Keratinocyte (primary cell): ENCODE data around the gene CRKL. TPM values are rescaled to one million over a fixed set of nuclear protein-coding genes. Genes with fewer than 3 reads are reported as not detected.

Experiments
- DNase-seq: peaks from one replicate; pipeline ENCODE4 v3.0.0-alpha.2; 2011; ENCODE audit warnings: low read depth, missing footprints, low spot score
- FAIRE-seq: peaks from 2 replicates; lab custom pipeline; 2011; peaks lifted over from hg19 to GRCh38; lab: Jason Lieb, UNC
- H2AFZ ChIP-seq: 2 replicates; pipeline ENCODE4 v1.6.0; 2012; ENCODE audit warnings: low read length, control low read depth, inconsistent platforms; ENCODE audit not compliant: control insufficient read depth
- H3K27ac ChIP-seq: 2 replicates; pipeline ENCODE4 v1.5.1; 2011; ENCODE audit warnings: low read length; ENCODE audit not compliant: control insufficient read depth, insufficient read depth
- H3K27me3 ChIP-seq: 3 replicates; pipeline ENCODE4 v1.6.0; 2011; ENCODE audit warnings: low read length; ENCODE audit not compliant: control insufficient read depth, insufficient read depth; ENCODE audit errors: extremely low read depth
- H3K36me3 ChIP-seq, 2 experiments: 2 replicates in 1 of 2; 3 replicates in 1 of 2; pipeline ENCODE4 v1.5.1; 2011; ENCODE audit warnings: low read length in 2 of 2, mild to moderate bottlenecking in 1 of 2; ENCODE audit not compliant: control insufficient read depth in 2 of 2, insufficient read depth in 2 of 2; ENCODE audit errors: extremely low read depth in 1 of 2
- H3K4me1 ChIP-seq: 3 replicates; pipeline ENCODE4 v1.5.1; 2011; ENCODE audit warnings: low read length; ENCODE audit not compliant: control insufficient read depth, insufficient read depth; ENCODE audit errors: extremely low read depth
- H3K4me2 ChIP-seq: 3 replicates; pipeline ENCODE4 v1.6.0; 2011; ENCODE audit warnings: low read depth, low read length; ENCODE audit not compliant: control insufficient read depth, insufficient read depth; ENCODE audit errors: extremely low read depth
- H3K4me3 ChIP-seq, 3 experiments: fragments of 200-600 bp in 1 of 3; sonication (generic) in 1 of 3; 2 replicates in 2 of 3; 3 replicates in 1 of 3; pipeline ENCODE4 v1.5.1; 2011 to 2016; ENCODE audit warnings: low read length in 3 of 3, mild to moderate bottlenecking in 3 of 3, control low read depth in 2 of 3, inconsistent platforms in 1 of 3, low read depth in 1 of 3, mixed read lengths in 1 of 3, mixed run types in 1 of 3, moderate library complexity in 1 of 3; ENCODE audit not compliant: control insufficient read depth in 2 of 3, insufficient read depth in 2 of 3; ENCODE audit errors: extremely low read depth in 1 of 3
- H3K79me2 ChIP-seq: 2 replicates; pipeline ENCODE4 v1.6.0; 2012; ENCODE audit warnings: low read length; ENCODE audit not compliant: control insufficient read depth, insufficient read depth
- H3K9ac ChIP-seq: 3 replicates; pipeline ENCODE4 v1.6.0; 2011; ENCODE audit warnings: low read length; ENCODE audit not compliant: control insufficient read depth, insufficient read depth; ENCODE audit errors: extremely low read depth
- H3K9me1 ChIP-seq: 3 replicates; pipeline ENCODE4 v1.6.0; 2011; ENCODE audit warnings: low read length; ENCODE audit not compliant: control insufficient read depth, insufficient read depth; ENCODE audit errors: extremely low read depth
- H3K9me3 ChIP-seq: 2 replicates; pipeline ENCODE4 v1.5.1; 2012; ENCODE audit warnings: low read depth, low read length; ENCODE audit not compliant: control insufficient read depth
- H4K20me1 ChIP-seq: 3 replicates; pipeline ENCODE4 v1.6.0; 2011; ENCODE audit warnings: low read length; ENCODE audit not compliant: control insufficient read depth, insufficient read depth; ENCODE audit errors: extremely low read depth
- CTCF ChIP-seq, 3 experiments: IDR thresholded peaks in 1 of 3; conservative IDR thresholded peaks in 1 of 3; optimal IDR thresholded peaks in 1 of 3; 2 replicates in 2 of 3; 3 replicates in 1 of 3; pipeline versions ENCODE3 to v1.5.1; 2011; ENCODE audit warnings: low read length in 3 of 3, mild to moderate bottlenecking in 3 of 3, moderate library complexity in 2 of 3, control low read depth in 1 of 3, inconsistent platforms in 1 of 3; ENCODE audit not compliant: insufficient read depth in 2 of 3; ENCODE audit errors: extremely low read depth in 1 of 3
- EZH2 ChIP-seq: IDR thresholded peaks from one replicate; pipeline ENCODE4 v1.6.1; 2012; ENCODE audit warnings: inconsistent platforms, mild to moderate bottlenecking, low read length, moderate library complexity
- dilution Hi-C: fragments of 300-500 bp; cut with MboI; formaldehyde crosslinking; loops from one replicate; pipeline ENCODE4 v1.7.0; 2020; ENCODE audit warnings: low sequenced_read_pairs; ENCODE audit not compliant: extremely low pct_ligation_motif_present
- polyA plus RNA-seq, 5 experiments: library from polyadenylated mRNA; depleted of rRNA in 3 of 5; stranded (reverse) in 3 of 5; stranded (forward) in 1 of 5; unstranded in 1 of 5; fragments of >200 nt; gene quantifications; 1 replicate in 1 of 5; 2 replicates in 3 of 5; 3 replicates in 1 of 5; pipeline versions ENCODE4 v1.2.1 to v1.2.3, GENCODE V29; 2011 to 2012; ENCODE audit warnings: missing spikeins in 2 of 5, low read depth in 1 of 5, low replicate concordance in 1 of 5

CRKL gene
- polyA plus RNA-seq, 1 donor (not counting 4 experiments of a cell fraction or from before 2014, with no cell fraction given) = 32.1 TPM

GRCh38 chr22:20981787-20982562, 64.8 kb downstream of the CRKL start, which contains the start of gene LZTR1:
TSS of gene LZTR1 (plus strand) at chr22:20982297. CDS start at chr22:20982372, 75 bp downstream.
- H3K79me2 ChIP-seq = peaks cover 23% of the 10 kb centered on the region
- H2AFZ ChIP-seq = peak within 1 kb of the TSS; percentile 97
- H3K9ac ChIP-seq = peak within 1 kb of the TSS; percentile 91
- FAIRE-seq = no peak
- peak within 1 kb of the TSS; percentile 75 to 93 (median 90) for H3K4me3 ChIP-seq
- no peaks in the 10 kb centered on the region for H3K9me1 ChIP-seq
- dilution Hi-C loops = no loop called here
- peak within 1 kb of the TSS; percentile 97 for H3K4me2 ChIP-seq
- H3K4me1 ChIP-seq = peaks cover 29% of the 10 kb centered on the region
- TF ChIP-seq EZH2 (no peak), CTCF (optimal IDR thresholded peaks at IDR 0.05 in 1 of 3, IDR thresholded peaks at IDR 0.05 in 1 of 3, conservative IDR thresholded peaks at IDR 0.05 in 1 of 3; ENCODE audit: extremely low read depth in 1 of 3, insufficient read depth in 2 of 3, low read length in 3 of 3) (peak; percentile 55 to 60 (median 59))
- H3K27ac ChIP-seq = peak within 1 kb of the TSS; percentile 77
- H3K27me3 ChIP-seq = no peaks in the 10 kb centered on the region
- peaks cover 4% of the 10 kb centered on the region for H4K20me1 ChIP-seq
- DNase-seq = no peak
- H3K9me3 ChIP-seq = peaks cover 7% of the 10 kb centered on the region
- H3K36me3 ChIP-seq = peaks cover 14% of the 10 kb centered on the region in 2 experiments

- dilution Hi-C loops = no loop called here
- TF ChIP-seq CTCF (optimal IDR thresholded peaks at IDR 0.05 in 1 of 3, IDR thresholded peaks at IDR 0.05 in 1 of 3, conservative IDR thresholded peaks at IDR 0.05 in 1 of 3; ENCODE audit: extremely low read depth in 1 of 3, insufficient read depth in 2 of 3, low read length in 3 of 3) (no peak), EZH2 (no peak)
These were observed 65.3 kb downstream of the CRKL start for GRCh38 chr22:20982563-20982882.

More at GRCh38 chr22:20982563-20982882, 65.3 kb downstream of the CRKL start:
- DNase-seq (no peak), FAIRE-seq (no peak)
- Histone ChIP-seq H3K4me2 (peak overlapping the region; percentile 97), H4K20me1 (peaks cover 4% of the 10 kb centered on the region), H3K9me1 (no peaks in the 10 kb centered on the region), H3K4me1 (peaks cover 29% of the 10 kb centered on the region), H2AFZ (peak overlapping the region; percentile 97), H3K27me3 (no peaks in the 10 kb centered on the region), H3K27ac (peak overlapping the region; percentile 77), H3K9me3 (peaks cover 7% of the 10 kb centered on the region), H3K9ac (peak overlapping the region; percentile 91), H3K36me3 (peaks cover 17% of the 10 kb centered on the region in 2 experiments), H3K79me2 (peaks cover 23% of the 10 kb centered on the region), H3K4me3 (peak overlapping the region; percentile 75 to 93 (median 90))
